Transverse colon (tissue), 3 donors: ENCODE results near the gene IL17F.

Source experiments
- CTCF ChIP-seq, 5 experiments: fragments of 200-600 bp in 3 of 5; fragments of 450-650 bp in 2 of 5; sonication (generic) in 3 of 5; IDR thresholded peaks; 1 replicate in 2 of 5; 2 replicates in 3 of 5; pipeline ENCODE4 v1.5.1; 2016 to 2017; ENCODE audit warnings: antibody characterized with exemption in 5 of 5, inconsistent platforms in 3 of 5, mild to moderate bottlenecking in 2 of 5, moderate library complexity in 1 of 5
- POLR2A ChIP-seq: fragments of 450-650 bp; IDR thresholded peaks from one replicate; pipeline ENCODE4 v1.6.1; 2016; ENCODE audit warnings: antibody characterized with exemption, mild to moderate bottlenecking, moderate library complexity

- TF ChIP-seq CTCF (IDR thresholded peaks at IDR 0.05) (no peak), POLR2A (no peak)
Observed at GRCh38 chr6:52288841-52289240, 44.5 kb upstream of the IL17F start.
